Esophagus squamous epithelium (tissue), 5 donors: ENCODE measurements around the gene AVL9. TPM values are rescaled to one million over a fixed set of nuclear protein-coding genes. Genes with fewer than 3 reads are reported as not detected.

Experiments
- DNase-seq: peaks from one replicate; lab custom pipeline; 2025; lab: John Stamatoyannopoulos, UW
- H3K27ac ChIP-seq, 4 donors: fragments of 200-600 bp; sonication (generic); one replicate each; pipeline ENCODE4 v1.5.1; 2016 to 2019; ENCODE audit warnings: mild to moderate bottlenecking in 1 of 4
- H3K27me3 ChIP-seq, 4 donors: fragments of 200-600 bp; sonication (generic); 1 replicate in 3 of 4; 2 replicates in 1 of 4; pipeline versions ENCODE4 v1.5.1 to v1.6.0; 2017 to 2021; ENCODE audit warnings: antibody characterized with exemption in 1 of 4
- H3K36me3 ChIP-seq, 3 donors: fragments of 200-600 bp; sonication (generic); one replicate each; pipeline ENCODE4 v1.5.1; 2016 to 2019
- H3K4me1 ChIP-seq, 3 donors: fragments of 200-600 bp; sonication (generic); one replicate each; pipeline ENCODE4 v1.5.1; 2017 to 2019
- H3K4me3 ChIP-seq, 4 donors: fragments of 200-600 bp; sonication (generic); 1 replicate in 3 of 4; 2 replicates in 1 of 4; pipeline ENCODE4 v1.5.1; 2016 to 2019; ENCODE audit warnings: mild to moderate bottlenecking in 2 of 4, moderate library complexity in 1 of 4
- H3K9me3 ChIP-seq, 3 donors: fragments of 200-600 bp; sonication (generic); one replicate each; pipeline ENCODE4 v1.5.1; 2016 to 2019
- POLR2A ChIP-seq, 4 donors: fragments of 450-650 bp; IDR thresholded peaks; one replicate each; pipeline ENCODE4 v1.6.1; 2017; ENCODE audit warnings: antibody characterized with exemption in 4 of 4, mild to moderate bottlenecking in 4 of 4, moderate library complexity in 3 of 4
- WGBS, 2 donors: methylation state at CpG; one replicate each; pipeline ENCODE4 v1.1.5; 2018; 5-methylcytosine and 5-hydroxymethylcytosine counted together
- intact Hi-C: fragments of 100-400 bp; cut with DNase I; formaldehyde crosslinking; loops from one replicate; pipeline ENCODE4 v1.15.0; 2022
- total RNA-seq, 4 donors: library from RNA; depleted of rRNA; stranded (reverse); fragments of >200 nt; gene quantifications; one replicate each; pipeline ENCODE4 v1.1.0, GENCODE V29; 2016
- TF ChIP-seq, protein P1 (sequence below), 6 experiments: fragments of 450-650 bp in 4 of 6; fragments of 200-600 bp in 2 of 6; sonication (generic) in 2 of 6; IDR thresholded peaks; one replicate each; pipeline ENCODE4 v1.5.1; 2016 to 2019; ENCODE audit warnings: antibody characterized with exemption in 6 of 6, mild to moderate bottlenecking in 4 of 6, moderate library complexity in 4 of 6
- donor health status: DM: yes; HTN: yes; CAD: no.

The AVL9 gene
- total RNA-seq, 4 donors from 2014 or later = 15.7 to 26.1 (median 21.6) TPM

DNA sequence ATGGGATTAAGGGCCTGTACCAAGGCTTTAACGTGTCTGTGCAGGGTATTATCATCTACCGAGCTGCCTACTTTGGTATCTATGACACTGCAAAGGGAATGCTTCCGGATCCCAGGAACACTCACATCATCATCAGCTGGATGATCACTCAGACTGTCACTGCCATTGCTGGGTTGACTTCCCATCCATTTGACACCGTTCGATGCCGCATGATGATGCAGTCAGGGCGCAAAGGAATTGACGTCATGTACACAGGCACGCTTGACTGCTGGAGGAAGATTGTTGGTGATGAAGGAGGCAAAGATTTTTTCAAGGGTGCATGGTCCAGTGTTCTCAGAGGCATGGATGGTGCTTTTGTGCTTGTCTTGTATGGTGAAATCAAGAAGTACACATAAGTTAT is 23.3 kb upstream of the AVL9 start:
- H3K36me3 ChIP-seq = no peaks in the 10 kb centered on the region
- H3K9me3 ChIP-seq = no peaks in the 10 kb centered on the region
- H3K27me3 ChIP-seq = no peaks in the 10 kb centered on the region
- H3K4me1 ChIP-seq = no peaks in the 10 kb centered on the region
- WGBS, 2 donors = 93 to 94% methylated on average over 5 to 7 of the region's 9 CpGs
- H3K27ac ChIP-seq = no peak overlapping the region
- intact Hi-C loops = loop anchor here (10.0 kb wide), 1 partner anchor 247 kb away; no protein-coding TSS in a partner anchor
- no peak for TF ChIP-seq POLR2A (IDR thresholded peaks at IDR 0.05)
- TF ChIP-seq, protein P1, sequence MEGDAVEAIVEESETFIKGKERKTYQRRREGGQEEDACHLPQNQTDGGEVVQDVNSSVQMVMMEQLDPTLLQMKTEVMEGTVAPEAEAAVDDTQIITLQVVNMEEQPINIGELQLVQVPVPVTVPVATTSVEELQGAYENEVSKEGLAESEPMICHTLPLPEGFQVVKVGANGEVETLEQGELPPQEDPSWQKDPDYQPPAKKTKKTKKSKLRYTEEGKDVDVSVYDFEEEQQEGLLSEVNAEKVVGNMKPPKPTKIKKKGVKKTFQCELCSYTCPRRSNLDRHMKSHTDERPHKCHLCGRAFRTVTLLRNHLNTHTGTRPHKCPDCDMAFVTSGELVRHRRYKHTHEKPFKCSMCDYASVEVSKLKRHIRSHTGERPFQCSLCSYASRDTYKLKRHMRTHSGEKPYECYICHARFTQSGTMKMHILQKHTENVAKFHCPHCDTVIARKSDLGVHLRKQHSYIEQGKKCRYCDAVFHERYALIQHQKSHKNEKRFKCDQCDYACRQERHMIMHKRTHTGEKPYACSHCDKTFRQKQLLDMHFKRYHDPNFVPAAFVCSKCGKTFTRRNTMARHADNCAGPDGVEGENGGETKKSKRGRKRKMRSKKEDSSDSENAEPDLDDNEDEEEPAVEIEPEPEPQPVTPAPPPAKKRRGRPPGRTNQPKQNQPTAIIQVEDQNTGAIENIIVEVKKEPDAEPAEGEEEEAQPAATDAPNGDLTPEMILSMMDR (IDR thresholded peaks at IDR 0.05) = no peak
- H3K4me3 ChIP-seq = no peak overlapping the region
- DNase-seq = no peak

DNA sequence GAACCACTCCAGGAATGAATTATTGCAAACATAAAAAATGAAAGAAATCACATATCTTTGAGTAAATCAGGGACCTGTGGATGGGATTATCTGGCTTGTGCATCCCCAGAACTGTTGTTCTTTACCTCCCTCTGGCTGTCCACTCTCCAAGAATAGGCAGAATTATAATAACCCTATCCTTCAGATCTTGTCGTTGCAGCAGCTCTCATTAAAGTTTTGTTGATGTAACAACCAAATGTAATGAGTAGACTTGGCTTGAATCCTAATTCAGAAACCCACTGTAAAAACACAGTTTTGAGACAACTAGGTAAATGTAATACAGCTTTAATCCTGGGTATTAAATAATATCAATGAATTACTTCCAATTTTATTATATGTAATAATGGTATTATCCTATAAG is 21.3 kb upstream of the AVL9 start:
- intact Hi-C loops = loop anchor here (10.0 kb wide), 1 partner anchor 249 kb away; no protein-coding TSS in a partner anchor

DNA sequence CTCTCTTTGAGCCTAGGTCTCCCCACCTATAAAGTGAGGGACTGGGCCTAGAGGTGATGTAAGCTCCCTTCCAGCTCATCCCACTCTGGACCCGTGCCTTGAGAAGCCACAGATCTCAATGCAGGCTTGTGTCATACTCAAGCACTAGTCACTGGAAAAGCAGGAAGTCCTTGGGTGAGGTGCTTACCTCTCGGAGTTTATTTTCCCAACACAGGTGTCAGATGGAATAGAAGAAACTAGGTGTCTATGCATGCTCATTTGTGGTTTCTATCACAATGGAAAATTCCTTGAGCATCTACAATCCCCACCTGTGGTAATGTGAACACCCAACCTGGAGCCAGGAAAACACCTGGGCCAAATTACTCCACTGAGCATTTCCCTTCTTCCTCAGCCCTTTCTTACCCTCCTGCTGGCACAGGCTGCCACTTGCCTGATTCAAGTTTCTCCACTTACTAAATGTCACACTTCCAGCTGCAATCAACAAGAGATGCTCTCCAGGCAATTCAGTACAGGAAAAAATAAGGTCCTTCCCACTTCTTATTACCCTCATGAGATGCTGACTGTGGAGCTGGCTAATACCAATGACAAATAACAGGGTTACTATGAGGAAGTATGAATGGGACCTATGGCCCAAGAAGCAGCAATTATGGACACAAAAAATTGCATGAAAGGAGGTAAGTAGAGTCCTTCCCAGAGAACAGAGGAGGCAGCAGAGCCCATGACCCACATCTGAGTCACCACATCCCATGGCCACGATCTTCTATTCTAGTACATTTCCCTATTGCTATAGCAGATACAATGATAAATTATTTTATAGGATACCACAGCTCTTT is 18.3 kb upstream of the AVL9 start:
- Histone ChIP-seq H3K9me3 (no peaks in the 10 kb centered on the region), H3K36me3 (no peaks in the 10 kb centered on the region), H3K4me1 (no peaks in the 10 kb centered on the region), H3K27ac (no peak overlapping the region), H3K27me3 (no peaks in the 10 kb centered on the region), H3K4me3 (no peak overlapping the region)
- no peak for DNase-seq
- 20 to 38% methylated on average over 2 to 3 of the region's 3 CpGs for WGBS, 2 donors
- TF ChIP-seq POLR2A (IDR thresholded peaks at IDR 0.05) = no peak
- TF ChIP-seq, protein P1 (IDR thresholded peaks at IDR 0.05) = no peak
- intact Hi-C loops = loop anchor here (10.0 kb wide), 1 partner anchor 252 kb away; no protein-coding TSS in a partner anchor

More for the DNA sequence above, 21.3 kb upstream of the AVL9 start:
- no peak for DNase-seq
- WGBS, 2 donors = 71 to 89% methylated on average over 1 of the region's 1 CpG
- Histone ChIP-seq H3K36me3 (no peaks in the 10 kb centered on the region), H3K27ac (no peak overlapping the region), H3K4me1 (no peaks in the 10 kb centered on the region), H3K4me3 (no peak overlapping the region), H3K27me3 (no peaks in the 10 kb centered on the region), H3K9me3 (no peaks in the 10 kb centered on the region)
- TF ChIP-seq POLR2A (IDR thresholded peaks at IDR 0.05) = no peak
- TF ChIP-seq, protein P1 (IDR thresholded peaks at IDR 0.05) = no peak

DNA sequence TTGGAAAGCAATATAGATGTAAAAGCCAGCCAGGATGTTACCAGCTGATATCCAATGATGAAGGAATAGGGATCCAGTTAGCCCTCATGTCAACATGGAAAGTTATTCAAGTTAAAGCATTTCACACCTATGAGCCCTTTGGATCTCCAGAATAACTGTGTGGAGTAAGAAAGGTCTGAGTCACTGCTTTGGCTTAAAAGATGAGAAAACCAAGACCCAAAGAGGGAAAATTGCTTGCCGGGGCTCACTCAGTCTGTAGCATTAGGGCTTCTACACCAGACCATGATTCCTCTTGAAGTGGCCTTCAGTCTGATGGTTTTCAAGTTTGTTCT is 17.7 kb upstream of the AVL9 start:
- Histone ChIP-seq H3K36me3 (no peaks in the 10 kb centered on the region), H3K4me1 (no peaks in the 10 kb centered on the region), H3K27ac (no peak overlapping the region), H3K9me3 (no peaks in the 10 kb centered on the region), H3K27me3 (no peaks in the 10 kb centered on the region), H3K4me3 (no peak overlapping the region)
- 43 to 67% methylated on average over 1 of the region's 1 CpG for WGBS, 2 donors
- intact Hi-C loops = loop anchor here (10.0 kb wide), 1 partner anchor 253 kb away; no protein-coding TSS in a partner anchor
- DNase-seq = no peak
- no peak for TF ChIP-seq POLR2A (IDR thresholded peaks at IDR 0.05)
- TF ChIP-seq, protein P1 (IDR thresholded peaks at IDR 0.05) = no peak

DNA sequence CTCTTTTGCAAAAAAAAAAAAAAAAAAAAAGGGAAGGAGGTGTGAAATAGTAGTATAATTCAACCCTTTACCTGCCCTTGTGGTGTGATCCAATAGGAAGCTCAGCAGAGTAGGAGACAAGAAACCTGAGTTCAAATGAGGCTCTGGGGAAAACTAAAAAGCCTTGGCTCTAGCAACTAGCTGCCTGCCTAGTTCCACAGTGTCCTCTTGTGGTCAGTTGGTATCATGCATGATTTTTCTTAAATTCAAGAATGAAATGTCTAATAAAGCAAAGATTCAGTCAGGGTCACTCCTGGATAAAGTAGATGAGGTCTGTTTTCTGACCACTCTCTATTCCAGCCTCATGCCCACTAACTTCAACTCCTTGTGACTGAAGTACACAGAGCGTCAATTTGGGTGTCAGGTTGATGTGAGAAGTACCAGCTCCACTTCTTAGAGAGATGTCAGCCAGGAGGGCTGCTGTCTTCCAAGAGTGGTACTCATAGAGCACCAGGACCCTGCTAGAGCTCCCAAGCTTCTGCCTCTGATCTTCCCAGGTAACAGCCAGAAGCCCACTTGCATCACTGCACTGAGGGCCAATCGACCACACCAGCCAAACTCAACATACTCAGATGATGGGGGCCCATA is 15.6 kb upstream of the AVL9 start:
- Histone ChIP-seq H3K27ac (no peak overlapping the region), H3K27me3 (no peaks in the 10 kb centered on the region), H3K4me3 (no peak overlapping the region), H3K36me3 (peaks cover 0 to 4% (median 0%) of the 10 kb centered on the region in 3 donors), H3K4me1 (no peaks in the 10 kb centered on the region), H3K9me3 (no peaks in the 10 kb centered on the region)
- WGBS, 2 donors = 61 to 85% methylated on average over 2 of the region's 2 CpGs
- TF ChIP-seq, protein P1 (IDR thresholded peaks at IDR 0.05) = peak in 5 of 6 experiments; percentile 37 to 82 (median 46)
- TF ChIP-seq POLR2A (IDR thresholded peaks at IDR 0.05) = no peak
- intact Hi-C loops = loop anchor here (10.0 kb wide), 2 partner anchors 255 to 735 kb away; no protein-coding TSS in a partner anchor
- DNase-seq = no peak
